ENCODE results near the gene ADGRV1.

Gene ADGRV1

DNA sequence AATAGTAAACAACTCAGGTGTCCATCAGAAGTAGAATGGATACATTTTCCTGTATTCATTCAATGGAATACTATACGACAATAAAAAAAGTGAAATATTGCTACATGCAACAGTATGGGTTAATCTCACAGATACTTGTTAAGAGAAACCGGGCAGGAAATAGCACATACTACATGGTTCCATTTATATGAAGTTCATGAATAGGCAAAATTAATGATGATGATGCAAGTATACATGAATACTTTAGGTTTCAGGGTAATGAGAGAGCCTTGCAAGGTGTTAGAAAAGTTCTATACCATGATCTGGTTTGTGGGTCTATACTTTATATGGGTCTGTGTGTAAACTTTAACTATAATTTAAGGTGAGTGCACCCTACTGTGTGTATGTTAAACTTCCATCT is 390.4 kb downstream of the ADGRV1 start:
- POLR2A ChIA-PET: no interaction called here
- H3K27ac ChIP-seq (ENCODE audit: extremely low read depth, low read depth, low read length): no peak overlapping the region
- H3K36me3 ChIP-seq (ENCODE audit: control insufficient read depth in 2 of 2, insufficient read depth in 1 of 2, low read length in 2 of 2): no peaks in the 10 kb centered on the region; a peak in 1 of 3 replicates
- H3K4me1 ChIP-seq (ENCODE audit: control insufficient read depth, insufficient read depth, low read length): no peaks in the 10 kb centered on the region
- H3K9me3 ChIP-seq (ENCODE audit: control insufficient read depth, insufficient read depth, low read depth, low read length): no peaks in the 10 kb centered on the region
- TF ChIP-seq, protein P1, sequence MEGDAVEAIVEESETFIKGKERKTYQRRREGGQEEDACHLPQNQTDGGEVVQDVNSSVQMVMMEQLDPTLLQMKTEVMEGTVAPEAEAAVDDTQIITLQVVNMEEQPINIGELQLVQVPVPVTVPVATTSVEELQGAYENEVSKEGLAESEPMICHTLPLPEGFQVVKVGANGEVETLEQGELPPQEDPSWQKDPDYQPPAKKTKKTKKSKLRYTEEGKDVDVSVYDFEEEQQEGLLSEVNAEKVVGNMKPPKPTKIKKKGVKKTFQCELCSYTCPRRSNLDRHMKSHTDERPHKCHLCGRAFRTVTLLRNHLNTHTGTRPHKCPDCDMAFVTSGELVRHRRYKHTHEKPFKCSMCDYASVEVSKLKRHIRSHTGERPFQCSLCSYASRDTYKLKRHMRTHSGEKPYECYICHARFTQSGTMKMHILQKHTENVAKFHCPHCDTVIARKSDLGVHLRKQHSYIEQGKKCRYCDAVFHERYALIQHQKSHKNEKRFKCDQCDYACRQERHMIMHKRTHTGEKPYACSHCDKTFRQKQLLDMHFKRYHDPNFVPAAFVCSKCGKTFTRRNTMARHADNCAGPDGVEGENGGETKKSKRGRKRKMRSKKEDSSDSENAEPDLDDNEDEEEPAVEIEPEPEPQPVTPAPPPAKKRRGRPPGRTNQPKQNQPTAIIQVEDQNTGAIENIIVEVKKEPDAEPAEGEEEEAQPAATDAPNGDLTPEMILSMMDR (tag by site-specific recombination; IDR thresholded peaks at IDR 0.05): no peak
- TF ChIP-seq ZNF585B (tag by site-specific recombination; IDR thresholded peaks at IDR 0.05) (no peak), ZNF416 (tag by site-specific recombination; IDR thresholded peaks at IDR 0.05) (no peak), REPIN1 (tag by site-specific recombination; IDR thresholded peaks at IDR 0.05; ENCODE audit: low read depth) (no peak), ZNF302 (tag by site-specific recombination; IDR thresholded peaks at IDR 0.05; ENCODE audit: low read depth) (no peak), ZNF426 (tag by site-specific recombination; IDR thresholded peaks at IDR 0.05) (no peak), ZFP3 (tag by site-specific recombination; IDR thresholded peaks at IDR 0.05; ENCODE audit: low read depth) (no peak), KLF1 (tag by site-specific recombination; IDR thresholded peaks at IDR 0.05) (no peak), ZNF555 (tag by site-specific recombination; conservative IDR thresholded peaks at IDR 0.05) (no peak), ZFP37 (tag by site-specific recombination; IDR thresholded peaks at IDR 0.05) (no peak), ZNF404 (tag by site-specific recombination; IDR thresholded peaks at IDR 0.05) (no peak), BCL11A (tag by site-specific recombination; IDR thresholded peaks at IDR 0.05; ENCODE audit: low read depth) (no peak), SCRT2 (tag by site-specific recombination; IDR thresholded peaks at IDR 0.05) (no peak), EGR2 (tag by site-specific recombination; IDR thresholded peaks at IDR 0.05; ENCODE audit: low read depth) (no peak), ZNF792 (tag by site-specific recombination; IDR thresholded peaks at IDR 0.05) (no peak), ZNF146 (tag by site-specific recombination; IDR thresholded peaks at IDR 0.05) (no peak), ELK4 (IDR thresholded peaks at IDR 0.05; ENCODE audit: borderline replicate concordance, low read depth, low read length) (no peak)
- TF ChIP-seq, protein P2, sequence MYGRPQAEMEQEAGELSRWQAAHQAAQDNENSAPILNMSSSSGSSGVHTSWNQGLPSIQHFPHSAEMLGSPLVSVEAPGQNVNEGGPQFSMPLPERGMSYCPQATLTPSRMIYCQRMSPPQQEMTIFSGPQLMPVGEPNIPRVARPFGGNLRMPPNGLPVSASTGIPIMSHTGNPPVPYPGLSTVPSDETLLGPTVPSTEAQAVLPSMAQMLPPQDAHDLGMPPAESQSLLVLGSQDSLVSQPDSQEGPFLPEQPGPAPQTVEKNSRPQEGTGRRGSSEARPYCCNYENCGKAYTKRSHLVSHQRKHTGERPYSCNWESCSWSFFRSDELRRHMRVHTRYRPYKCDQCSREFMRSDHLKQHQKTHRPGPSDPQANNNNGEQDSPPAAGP (tag by site-specific recombination; IDR thresholded peaks at IDR 0.05): no peak
- TF ChIP-seq, protein P3, sequence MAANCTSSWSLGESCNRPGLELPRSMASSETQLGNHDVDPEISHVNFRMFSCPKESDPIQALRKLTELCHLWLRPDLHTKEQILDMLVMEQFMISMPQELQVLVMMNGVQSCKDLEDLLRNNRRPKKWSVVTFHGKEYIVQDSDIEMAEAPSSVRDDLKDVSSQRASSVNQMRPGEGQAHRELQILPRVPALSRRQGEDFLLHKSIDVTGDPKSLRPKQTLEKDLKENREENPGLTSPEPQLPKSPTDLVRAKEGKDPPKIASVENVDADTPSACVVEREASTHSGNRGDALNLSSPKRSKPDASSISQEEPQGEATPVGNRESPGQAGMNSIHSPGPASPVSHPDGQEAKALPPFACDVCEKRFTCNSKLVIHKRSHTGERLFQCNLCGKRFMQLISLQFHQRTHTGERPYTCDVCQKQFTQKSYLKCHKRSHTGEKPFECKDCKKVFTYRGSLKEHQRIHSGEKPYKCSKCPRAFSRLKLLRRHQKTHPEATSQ (tag by site-specific recombination; IDR thresholded peaks at IDR 0.05): no peak
- H3K4me3 ChIP-seq (ENCODE audit: low read depth, low read length): no peak overlapping the region
- CTCF ChIA-PET: no interaction called here

DNA sequence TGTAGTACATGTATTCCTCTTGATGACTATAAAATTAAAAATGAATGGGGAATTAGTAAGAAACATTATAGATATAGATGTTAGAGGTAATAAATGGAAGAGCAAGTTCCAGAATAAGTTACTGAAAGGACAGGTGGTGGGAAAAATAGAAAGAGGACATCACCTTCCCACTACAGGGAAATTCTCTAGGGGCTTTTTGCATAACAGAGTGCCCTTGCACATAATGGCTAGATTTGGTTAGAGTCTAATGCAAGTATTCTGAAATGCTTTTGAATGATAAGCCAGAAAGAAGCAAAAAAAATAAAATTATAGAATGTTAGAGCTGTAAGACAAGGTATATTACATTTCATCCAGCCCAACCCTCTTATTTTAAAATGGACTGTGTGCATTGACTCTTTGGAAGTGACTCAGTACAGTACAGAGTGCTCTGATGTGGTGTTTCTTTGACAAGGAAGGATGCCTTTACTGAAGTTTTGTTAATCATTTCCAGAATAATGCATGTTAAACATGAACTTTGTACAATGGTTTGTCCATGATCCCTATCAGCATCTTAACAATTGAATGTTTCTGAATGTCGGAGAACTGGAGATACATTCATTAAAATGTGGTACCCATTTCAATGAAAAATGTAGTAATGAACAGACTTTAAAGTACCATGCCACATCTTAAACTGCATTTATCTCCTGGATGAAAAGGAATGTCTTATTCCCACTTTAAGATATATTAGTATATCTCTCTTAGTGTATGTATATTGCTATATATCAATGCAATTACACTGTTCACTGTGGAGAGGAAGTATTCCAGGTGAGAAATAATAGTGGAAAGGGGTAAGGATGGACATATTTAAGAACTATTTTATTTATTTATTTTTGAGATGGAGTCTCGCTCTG is 391.1 kb downstream of the ADGRV1 start:
- Histone ChIP-seq H3K4me1 (ENCODE audit: control insufficient read depth, insufficient read depth, low read length) (no peaks in the 10 kb centered on the region), H3K36me3 (ENCODE audit: control insufficient read depth in 2 of 2, insufficient read depth in 1 of 2, low read length in 2 of 2) (no peaks in the 10 kb centered on the region; a peak in 1 of 3 replicates), H3K4me3 (ENCODE audit: low read depth, low read length) (no peak overlapping the region), H3K27ac (ENCODE audit: extremely low read depth, low read depth, low read length) (no peak overlapping the region), H3K9me3 (ENCODE audit: control insufficient read depth, insufficient read depth, low read depth, low read length) (no peaks in the 10 kb centered on the region)
- POLR2A ChIA-PET: no interaction called here
- CTCF ChIA-PET: no interaction called here
- TF ChIP-seq GFI1B (tag by site-specific recombination; IDR thresholded peaks at IDR 0.05) (no peak), ZNF692 (tag by site-specific recombination; IDR thresholded peaks at IDR 0.05) (no peak), PRDM1 (tag by site-specific recombination; IDR thresholded peaks at IDR 0.05) (no peak), IKZF3 (tag by site-specific recombination; IDR thresholded peaks at IDR 0.05) (no peak), YY1 (tag by site-specific recombination; IDR thresholded peaks at IDR 0.05) (no peak), ZNF600 (tag by site-specific recombination; IDR thresholded peaks at IDR 0.05) (no peak), ZFHX2 (tag by site-specific recombination; conservative IDR thresholded peaks at IDR 0.05) (no peak)
- TF ChIP-seq, protein P4, sequence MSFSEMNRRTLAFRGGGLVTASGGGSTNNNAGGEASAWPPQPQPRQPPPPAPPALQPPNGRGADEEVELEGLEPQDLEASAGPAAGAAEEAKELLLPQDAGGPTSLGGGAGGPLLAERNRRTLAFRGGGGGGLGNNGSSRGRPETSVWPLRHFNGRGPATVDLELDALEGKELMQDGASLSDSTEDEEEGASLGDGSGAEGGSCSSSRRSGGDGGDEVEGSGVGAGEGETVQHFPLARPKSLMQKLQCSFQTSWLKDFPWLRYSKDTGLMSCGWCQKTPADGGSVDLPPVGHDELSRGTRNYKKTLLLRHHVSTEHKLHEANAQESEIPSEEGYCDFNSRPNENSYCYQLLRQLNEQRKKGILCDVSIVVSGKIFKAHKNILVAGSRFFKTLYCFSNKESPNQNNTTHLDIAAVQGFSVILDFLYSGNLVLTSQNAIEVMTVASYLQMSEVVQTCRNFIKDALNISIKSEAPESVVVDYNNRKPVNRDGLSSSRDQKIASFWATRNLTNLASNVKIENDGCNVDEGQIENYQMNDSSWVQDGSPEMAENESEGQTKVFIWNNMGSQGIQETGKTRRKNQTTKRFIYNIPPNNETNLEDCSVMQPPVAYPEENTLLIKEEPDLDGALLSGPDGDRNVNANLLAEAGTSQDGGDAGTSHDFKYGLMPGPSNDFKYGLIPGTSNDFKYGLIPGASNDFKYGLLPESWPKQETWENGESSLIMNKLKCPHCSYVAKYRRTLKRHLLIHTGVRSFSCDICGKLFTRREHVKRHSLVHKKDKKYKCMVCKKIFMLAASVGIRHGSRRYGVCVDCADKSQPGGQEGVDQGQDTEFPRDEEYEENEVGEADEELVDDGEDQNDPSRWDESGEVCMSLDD (tag by site-specific recombination; IDR thresholded peaks at IDR 0.05): no peak
